ENCODE measurements around the gene DIDO1.

DIDO1 gene

GRCh38 chr20:62887152-62887859, 39.0 kb downstream of the DIDO1 start:
- WGBS: 93% methylated on average over 13 of the region's 13 CpGs
- Histone ChIP-seq H3K9me3 (ENCODE audit: insufficient read depth, low read depth, low read length) (no peaks in the 10 kb centered on the region), H3K4me3 (ENCODE audit: low read length) (no peak overlapping the region), H3K36me3 (ENCODE audit: insufficient read depth, low read length) (peaks cover 61% of the 10 kb centered on the region), H3K27me3 (ENCODE audit: insufficient read depth, low read length) (no peaks in the 10 kb centered on the region), H3K9ac (ENCODE audit: low read depth, low read length) (no peak overlapping the region), H3K4me1 (ENCODE audit: insufficient read depth, low read length) (peaks cover 9% of the 10 kb centered on the region), H3K27ac (ENCODE audit: low read depth, low read length) (no peak overlapping the region)

- Histone ChIP-seq H3K27ac (ENCODE audit: low read depth, low read length) (no peak overlapping the region), H3K36me3 (ENCODE audit: insufficient read depth, low read length) (peaks cover 57% of the 10 kb centered on the region), H3K9me3 (ENCODE audit: insufficient read depth, low read depth, low read length) (no peaks in the 10 kb centered on the region), H3K9ac (ENCODE audit: low read depth, low read length) (no peak overlapping the region), H3K4me3 (ENCODE audit: low read length) (no peak overlapping the region), H3K4me1 (ENCODE audit: insufficient read depth, low read length) (peaks cover 9% of the 10 kb centered on the region), H3K27me3 (ENCODE audit: insufficient read depth, low read length) (no peaks in the 10 kb centered on the region)
- WGBS: 94% methylated on average over 7 of the region's 7 CpGs
Observed at GRCh38 chr20:62886709-62887058, 39.6 kb downstream of the DIDO1 start.

DNA sequence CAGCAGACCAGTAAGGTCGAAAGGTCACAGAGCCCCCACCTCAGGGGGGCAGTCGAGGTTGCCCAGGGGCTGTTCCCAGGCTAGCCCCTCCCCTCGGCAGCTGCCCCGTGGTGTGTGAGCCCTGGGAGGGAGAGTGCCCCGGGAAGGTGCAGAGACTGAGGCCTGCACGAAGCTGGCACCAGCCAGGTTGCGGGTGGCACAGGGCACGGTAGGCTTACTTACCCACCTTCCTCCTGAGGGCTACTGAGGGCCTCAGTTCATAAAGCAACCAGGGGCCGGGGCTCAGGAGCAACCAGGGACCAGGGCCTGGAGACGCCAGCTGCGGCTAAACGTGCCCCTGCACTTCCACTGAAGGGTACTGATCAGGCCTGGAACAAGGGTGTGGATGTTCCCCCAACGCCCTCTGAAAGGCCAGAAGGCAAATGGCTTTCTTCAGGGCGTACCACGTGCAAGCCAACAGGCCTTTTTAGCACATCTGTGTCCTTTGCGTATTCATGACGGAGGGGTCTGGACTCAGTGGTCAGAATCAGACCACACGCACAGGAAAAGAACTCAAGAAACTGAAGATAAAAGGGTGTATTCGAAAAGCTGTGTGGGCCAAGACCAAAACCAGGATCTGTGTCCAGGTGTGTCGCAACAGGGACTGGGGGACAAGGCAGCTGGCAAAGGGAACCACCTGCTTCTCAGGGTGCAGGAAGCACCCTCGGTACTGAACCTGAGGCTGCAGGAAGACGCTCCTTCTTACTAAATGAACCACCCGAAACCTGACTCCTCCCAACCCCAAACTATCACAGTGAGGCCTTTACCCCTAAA, 40.2 kb downstream of the DIDO1 start:
- peaks cover 9% of the 10 kb centered on the region for H3K4me1 ChIP-seq (ENCODE audit: insufficient read depth, low read length)
- H3K27ac ChIP-seq (ENCODE audit: low read depth, low read length): no peak overlapping the region
- no peaks in the 10 kb centered on the region for H3K9me3 ChIP-seq (ENCODE audit: insufficient read depth, low read depth, low read length)
- H3K9ac ChIP-seq (ENCODE audit: low read depth, low read length): no peak overlapping the region
- no peaks in the 10 kb centered on the region for H3K27me3 ChIP-seq (ENCODE audit: insufficient read depth, low read length)
- no peak overlapping the region for H3K4me3 ChIP-seq (ENCODE audit: low read length)
- WGBS: 91% methylated on average over 23 of the region's 23 CpGs
- peaks cover 55% of the 10 kb centered on the region for H3K36me3 ChIP-seq (ENCODE audit: insufficient read depth, low read length)

DNA sequence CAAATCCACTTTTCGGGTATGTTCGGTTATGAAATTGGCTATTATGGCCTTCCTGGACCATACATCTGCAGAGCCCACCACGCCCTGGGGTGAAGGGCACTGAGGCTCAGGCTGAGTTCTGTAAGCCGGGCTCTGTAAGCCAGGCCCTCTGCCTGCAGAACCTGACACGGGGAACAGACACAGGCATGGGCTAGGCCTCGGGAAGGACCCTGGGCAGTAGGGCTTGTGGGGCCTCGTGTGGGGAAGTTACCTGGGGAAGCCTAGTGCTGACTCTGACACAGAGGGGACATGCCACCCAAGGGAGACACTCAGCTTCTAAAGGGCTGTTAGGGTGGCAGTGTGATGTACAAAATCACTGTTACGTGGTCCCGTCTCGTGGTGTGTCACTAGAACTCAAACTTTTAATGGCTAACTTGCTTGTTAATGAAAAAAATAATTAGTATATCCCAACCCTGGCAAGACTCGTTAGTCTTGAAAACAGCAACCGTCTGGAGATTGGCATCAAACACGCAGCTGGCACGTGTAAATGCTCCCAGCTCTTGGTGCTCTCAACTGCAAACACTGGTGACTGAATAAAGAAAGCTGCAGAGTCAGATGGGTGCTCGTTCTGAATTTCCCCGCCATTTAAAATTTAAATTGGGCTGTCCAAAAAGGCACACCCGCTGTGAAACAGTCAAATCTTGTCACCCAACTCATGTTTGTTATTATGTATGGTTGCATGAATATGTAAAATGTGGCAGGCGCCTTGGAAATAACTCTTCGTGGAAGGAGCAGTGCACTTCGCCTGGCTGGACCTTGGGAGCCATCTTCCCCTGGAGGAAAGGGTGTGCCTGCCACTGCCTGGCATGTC, 41.0 kb downstream of the DIDO1 start:
- Histone ChIP-seq H3K4me1 (ENCODE audit: insufficient read depth, low read length) (peaks cover 9% of the 10 kb centered on the region), H3K36me3 (ENCODE audit: insufficient read depth, low read length) (peaks cover 47% of the 10 kb centered on the region), H3K4me3 (ENCODE audit: low read length) (no peak overlapping the region), H3K9me3 (ENCODE audit: insufficient read depth, low read depth, low read length) (no peaks in the 10 kb centered on the region), H3K9ac (ENCODE audit: low read depth, low read length) (no peak overlapping the region), H3K27me3 (ENCODE audit: insufficient read depth, low read length) (no peaks in the 10 kb centered on the region), H3K27ac (ENCODE audit: low read depth, low read length) (no peak overlapping the region)
- 88% methylated on average over 20 of the region's 20 CpGs for WGBS

DNA sequence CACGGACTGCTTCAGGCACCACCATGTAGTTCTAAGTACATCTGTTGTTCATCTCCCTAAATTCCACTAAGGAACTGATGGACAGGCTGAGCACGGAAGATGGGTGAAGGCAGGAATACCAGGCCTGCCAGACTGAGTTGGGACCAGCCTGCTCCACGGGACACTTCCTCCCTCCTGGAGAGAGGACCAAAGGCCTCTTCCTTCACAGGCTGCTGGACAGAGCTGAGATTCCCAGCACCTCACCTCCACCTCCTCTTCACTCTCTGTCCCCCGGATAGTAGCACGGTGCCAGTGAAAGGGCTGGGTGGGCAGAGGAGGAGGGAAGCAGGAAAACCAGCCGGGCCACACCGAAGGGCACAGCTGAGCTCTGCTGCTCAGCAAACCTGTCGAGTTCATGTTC, 41.7 kb downstream of the DIDO1 start:
- 83% methylated on average over 8 of the region's 8 CpGs for WGBS
- no peak overlapping the region for H3K27ac ChIP-seq (ENCODE audit: low read depth, low read length)
- H3K4me3 ChIP-seq (ENCODE audit: low read length): no peak overlapping the region
- no peaks in the 10 kb centered on the region for H3K27me3 ChIP-seq (ENCODE audit: insufficient read depth, low read length)
- no peaks in the 10 kb centered on the region for H3K9me3 ChIP-seq (ENCODE audit: insufficient read depth, low read depth, low read length)
- H3K36me3 ChIP-seq (ENCODE audit: insufficient read depth, low read length): peaks cover 39% of the 10 kb centered on the region
- H3K4me1 ChIP-seq (ENCODE audit: insufficient read depth, low read length): peaks cover 9% of the 10 kb centered on the region
- H3K9ac ChIP-seq (ENCODE audit: low read depth, low read length): no peak overlapping the region

- Histone ChIP-seq H3K36me3 (ENCODE audit: insufficient read depth, low read length) (peaks cover 18% of the 10 kb centered on the region), H3K27me3 (ENCODE audit: insufficient read depth, low read length) (peaks cover 5% of the 10 kb centered on the region; the same call in 1 of the 2 replicates), H3K4me1 (ENCODE audit: insufficient read depth, low read length) (peaks cover 20% of the 10 kb centered on the region), H3K9ac (ENCODE audit: low read depth, low read length) (no peak overlapping the region), H3K4me3 (ENCODE audit: low read length) (no peak overlapping the region), H3K9me3 (ENCODE audit: insufficient read depth, low read depth, low read length) (no peaks in the 10 kb centered on the region), H3K27ac (ENCODE audit: low read depth, low read length) (no peak overlapping the region)
- WGBS: 96% methylated on average over 14 of the region's 15 CpGs
Observed at GRCh38 chr20:62882426-62882825, 43.9 kb downstream of the DIDO1 start.

GRCh38 chr20:62881662-62882395, 44.5 kb downstream of the DIDO1 start:
- H3K27me3 ChIP-seq (ENCODE audit: insufficient read depth, low read length): peaks cover 5% of the 10 kb centered on the region; the same call in 1 of the 2 replicates
- H3K4me3 ChIP-seq (ENCODE audit: low read length): no peak overlapping the region
- H3K4me1 ChIP-seq (ENCODE audit: insufficient read depth, low read length): peaks cover 20% of the 10 kb centered on the region
- H3K36me3 ChIP-seq (ENCODE audit: insufficient read depth, low read length): peaks cover 12% of the 10 kb centered on the region; the same call in 1 of the 2 replicates
- no peak overlapping the region for H3K9ac ChIP-seq (ENCODE audit: low read depth, low read length)
- H3K27ac ChIP-seq (ENCODE audit: low read depth, low read length): no peak overlapping the region
- H3K9me3 ChIP-seq (ENCODE audit: insufficient read depth, low read depth, low read length): no peaks in the 10 kb centered on the region
- WGBS: 95% methylated on average over 46 of the region's 46 CpGs

DNA sequence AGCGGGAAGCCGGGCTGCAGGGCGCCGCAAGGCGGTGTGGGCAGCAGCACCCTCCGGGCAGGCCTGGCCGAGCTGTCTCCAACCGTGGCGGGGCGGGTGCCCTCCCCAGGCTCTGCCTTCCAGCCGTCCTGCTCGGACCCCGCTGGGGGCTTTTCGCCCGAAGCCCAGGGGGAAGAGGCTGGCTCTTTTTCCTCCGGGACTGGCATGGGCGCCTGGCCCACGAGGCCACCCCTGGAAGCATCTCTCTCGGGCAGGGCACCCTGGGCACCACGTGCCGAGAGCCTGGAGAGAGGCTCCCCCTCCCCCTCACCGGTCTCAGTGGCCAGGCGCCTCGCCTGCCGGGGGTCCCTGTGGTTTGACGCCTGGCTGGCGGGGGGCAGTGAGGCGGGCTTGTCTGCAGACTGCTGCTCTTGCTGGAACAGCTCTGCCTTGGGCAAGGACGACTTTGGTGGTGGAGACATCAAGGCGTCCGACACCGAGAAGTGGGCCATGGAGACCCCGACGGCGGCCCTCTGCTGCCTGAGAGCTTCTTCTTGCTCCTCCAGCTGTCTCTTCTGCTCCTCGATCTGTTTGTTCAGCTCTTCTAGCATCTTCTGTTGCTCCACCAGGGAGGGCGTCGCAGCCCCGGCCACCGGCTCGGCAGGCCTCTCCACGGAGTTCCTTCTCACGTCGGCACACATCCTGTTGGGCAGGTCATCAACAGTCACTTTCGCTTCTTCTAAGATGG, 45.2 kb downstream of the DIDO1 start:
- Histone ChIP-seq H3K36me3 (ENCODE audit: insufficient read depth, low read length) (peaks cover 5% of the 10 kb centered on the region; the same call in 1 of the 2 replicates), H3K9ac (ENCODE audit: low read depth, low read length) (no peak overlapping the region), H3K27me3 (ENCODE audit: insufficient read depth, low read length) (peaks cover 5% of the 10 kb centered on the region; the same call in 1 of the 2 replicates), H3K4me3 (ENCODE audit: low read length) (no peak overlapping the region), H3K4me1 (ENCODE audit: insufficient read depth, low read length) (peaks cover 20% of the 10 kb centered on the region), H3K9me3 (ENCODE audit: insufficient read depth, low read depth, low read length) (no peaks in the 10 kb centered on the region), H3K27ac (ENCODE audit: low read depth, low read length) (no peak overlapping the region)
- 95% methylated on average over 45 of the region's 45 CpGs for WGBS

DNA sequence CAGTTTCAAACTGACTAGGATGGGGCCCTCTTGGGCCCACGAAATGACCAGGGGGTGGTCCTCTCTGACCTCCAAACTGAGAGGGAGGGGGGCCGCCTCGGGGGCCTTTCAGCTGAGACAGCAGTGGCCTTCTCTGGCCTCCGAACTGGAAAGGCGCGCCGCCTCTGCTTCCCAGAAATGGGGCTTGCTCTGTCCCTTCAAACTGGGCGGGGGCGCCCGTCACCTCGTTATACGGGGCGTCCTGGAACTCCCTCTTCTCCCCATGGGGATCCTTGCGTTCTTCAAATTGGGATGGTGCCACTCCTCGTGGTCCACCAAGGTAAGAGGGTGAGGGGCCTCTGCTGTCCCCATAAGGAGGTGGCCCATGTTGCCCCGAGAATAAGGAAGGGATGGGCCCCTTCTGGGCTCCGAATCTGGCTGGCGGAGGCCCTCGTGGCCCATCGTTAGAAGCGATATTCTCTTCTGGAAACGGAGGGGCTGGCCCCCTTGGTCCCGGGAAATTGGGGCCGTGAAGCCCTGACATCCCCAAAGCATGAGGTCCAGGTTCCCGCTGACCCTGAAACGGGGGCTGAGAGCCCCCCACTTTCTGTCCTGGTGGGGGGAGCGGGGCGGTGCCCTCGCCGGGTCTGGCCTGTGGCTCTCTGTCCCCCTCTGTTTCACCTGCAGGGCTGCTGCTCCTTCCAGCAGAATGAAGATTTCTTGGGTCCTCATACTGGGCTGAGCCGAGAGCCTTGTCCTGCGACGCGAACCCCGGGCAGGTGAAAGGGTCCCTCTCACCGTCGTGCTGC, 46.0 kb downstream of the DIDO1 start:
- Histone ChIP-seq H3K4me1 (ENCODE audit: insufficient read depth, low read length) (peaks cover 20% of the 10 kb centered on the region), H3K4me3 (ENCODE audit: low read length) (no peak overlapping the region), H3K27me3 (ENCODE audit: insufficient read depth, low read length) (peaks cover 5% of the 10 kb centered on the region; the same call in 1 of the 2 replicates), H3K9me3 (ENCODE audit: insufficient read depth, low read depth, low read length) (no peaks in the 10 kb centered on the region), H3K9ac (ENCODE audit: low read depth, low read length) (no peak overlapping the region), H3K27ac (ENCODE audit: low read depth, low read length) (no peak overlapping the region), H3K36me3 (ENCODE audit: insufficient read depth, low read length) (peaks cover 5% of the 10 kb centered on the region; the same call in 1 of the 2 replicates)
- WGBS: 95% methylated on average over 37 of the region's 37 CpGs
